Measurements from ENCODE around the gene PPIA. TPM values are rescaled to one million over a fixed set of nuclear protein-coding genes. Genes with fewer than 3 reads are reported as not detected.

PPIA gene
- total RNA-seq, 1 experiment from 2014 or later = 2,836 TPM

- RAD21 ChIA-PET (ENCODE audit: low non-redundant PET in 1 of 2, low total read pairs in 2 of 2, uncharacterized antibody in 2 of 2, unreplicated experiment in 2 of 2) = no interaction called here
- Histone ChIP-seq H3K9me3 (ENCODE audit: control insufficient read depth in 1 of 2, insufficient read depth in 1 of 2, low read depth in 1 of 2, low read length in 2 of 2) (peaks cover 0 to 5% of the 10 kb centered on the region in 2 experiments; a peak in 1 of 4 replicates), H3K4me1 (ENCODE audit: control insufficient read depth in 1 of 2, insufficient read depth in 2 of 2, low read length in 2 of 2) (no peaks in the 10 kb centered on the region), H3K4me2 (ENCODE audit: low read length) (no peak overlapping the region), H3K27me3 (ENCODE audit: insufficient read depth, low read length) (no peaks in the 10 kb centered on the region), H3K9me2 (ENCODE audit: insufficient read depth) (no peaks in the 10 kb centered on the region), H2AFZ (ENCODE audit: low read depth, low read length, poor library complexity, severe bottlenecking) (no peak overlapping the region), H3K27ac (ENCODE audit: low read depth, low read length) (no peak overlapping the region), H3K79me2 (ENCODE audit: insufficient read depth, low read length) (no peaks in the 10 kb centered on the region), H4K20me1 (ENCODE audit: insufficient read depth) (no peaks in the 10 kb centered on the region), H3K4me3 (replicated peaks in 1 of 2; ENCODE audit: low read depth in 1 of 2, low read length in 2 of 2) (no peak overlapping the region), H3K9ac (ENCODE audit: low read length) (no peak overlapping the region), H3K36me3 (ENCODE audit: control insufficient read depth in 1 of 2, insufficient read depth in 2 of 2, low read length in 2 of 2) (no peaks in the 10 kb centered on the region)
- CTCF ChIA-PET = no interaction called here
- DNase-seq (ENCODE audit: low read depth, low spot score) = no peak
- no peak for ATAC-seq
- TF ChIP-seq SRF (IDR thresholded peaks at IDR 0.05; ENCODE audit: low read depth) = no peak
- no peak for TF ChIP-seq YY1 (IDR thresholded peaks at IDR 0.05; ENCODE audit: extremely low read depth, insufficient replicate concordance, low read depth, low read length)
- TF ChIP-seq TCF7L2 (IDR thresholded peaks at IDR 0.05; ENCODE audit: borderline replicate concordance, extremely low read depth, insufficient read depth, insufficient read length) = no peak
- no peak for TF ChIP-seq RAD21 (IDR thresholded peaks at IDR 0.05; ENCODE audit: low read depth)
- no peak for TF ChIP-seq ZFX (IDR thresholded peaks at IDR 0.05)
- no peak for TF ChIP-seq EGR1 (IDR thresholded peaks at IDR 0.05; ENCODE audit: low read depth)
- no peak for TF ChIP-seq SIN3A (IDR thresholded peaks at IDR 0.05; ENCODE audit: low read depth)
- no peak for TF ChIP-seq POLR2A (IDR thresholded peaks at IDR 0.05; ENCODE audit: borderline replicate concordance, extremely low read depth, insufficient read depth, insufficient read length)
- no peak for TF ChIP-seq SP1 (IDR thresholded peaks at IDR 0.05; ENCODE audit: low read depth)
- TF ChIP-seq POLR2AphosphoS5 (IDR thresholded peaks at IDR 0.05; ENCODE audit: low read depth, low read length) = no peak
- TF ChIP-seq FOSL1 (IDR thresholded peaks at IDR 0.05; ENCODE audit: low read depth) = no peak
- TF ChIP-seq ELF1 (IDR thresholded peaks at IDR 0.05; ENCODE audit: borderline replicate concordance, low read depth) = no peak
- no peak for TF ChIP-seq EZH2phosphoT487 (IDR thresholded peaks at IDR 0.05; ENCODE audit: borderline replicate concordance)
- intact Hi-C loops (cut with micrococcal nuclease) = no loop called here
- POLR2A ChIA-PET = no interaction called here
- no TSS peak for BruUV-seq (replicated peaks)
These were observed 14.0 kb upstream of the PPIA start for GRCh38 chr7:44782460-44782859.

GRCh38 chr7:44783407-44783806, 13.1 kb upstream of the PPIA start:
- Histone ChIP-seq H3K27me3 (ENCODE audit: insufficient read depth, low read length) (no peaks in the 10 kb centered on the region), H3K9ac (ENCODE audit: low read length) (no peak overlapping the region), H3K9me2 (ENCODE audit: insufficient read depth) (no peaks in the 10 kb centered on the region), H3K9me3 (ENCODE audit: control insufficient read depth in 1 of 2, insufficient read depth in 1 of 2, low read depth in 1 of 2, low read length in 2 of 2) (peaks cover 0 to 5% of the 10 kb centered on the region in 2 experiments; a peak in 1 of 4 replicates), H4K20me1 (ENCODE audit: insufficient read depth) (no peaks in the 10 kb centered on the region), H2AFZ (ENCODE audit: low read depth, low read length, poor library complexity, severe bottlenecking) (no peak overlapping the region), H3K4me3 (replicated peaks in 1 of 2; ENCODE audit: low read depth in 1 of 2, low read length in 2 of 2) (no peak overlapping the region), H3K36me3 (ENCODE audit: control insufficient read depth in 1 of 2, insufficient read depth in 2 of 2, low read length in 2 of 2) (no peaks in the 10 kb centered on the region), H3K4me1 (ENCODE audit: control insufficient read depth in 1 of 2, insufficient read depth in 2 of 2, low read length in 2 of 2) (no peaks in the 10 kb centered on the region), H3K27ac (ENCODE audit: low read depth, low read length) (no peak overlapping the region), H3K79me2 (ENCODE audit: insufficient read depth, low read length) (no peaks in the 10 kb centered on the region), H3K4me2 (ENCODE audit: low read length) (no peak overlapping the region)
- intact Hi-C loops (cut with micrococcal nuclease) = no loop called here
- POLR2A ChIA-PET = no interaction called here
- ATAC-seq = no peak
- CTCF ChIA-PET = no interaction called here
- RAD21 ChIA-PET (ENCODE audit: low non-redundant PET in 1 of 2, low total read pairs in 2 of 2, uncharacterized antibody in 2 of 2, unreplicated experiment in 2 of 2) = no interaction called here
- DNase-seq (ENCODE audit: low read depth, low spot score) = no peak
- no TSS peak for BruUV-seq (replicated peaks)
- TF ChIP-seq RAD21 (IDR thresholded peaks at IDR 0.05; ENCODE audit: low read depth) (no peak), EZH2 (IDR thresholded peaks at IDR 0.05) (no peak), TCF7L2 (IDR thresholded peaks at IDR 0.05; ENCODE audit: borderline replicate concordance, extremely low read depth, insufficient read depth, insufficient read length) (no peak), YY1 (IDR thresholded peaks at IDR 0.05; ENCODE audit: extremely low read depth, insufficient replicate concordance, low read depth, low read length) (no peak), CEBPB (IDR thresholded peaks at IDR 0.05; ENCODE audit: low read depth) (no peak), SRF (IDR thresholded peaks at IDR 0.05; ENCODE audit: low read depth) (no peak), CBX3 (IDR thresholded peaks at IDR 0.05; ENCODE audit: low read depth) (0 out of 2 replicates have a peak, but pooled peaks have one; percentile 33)

Data from HCT116 (cell line).